WERI-Rb-1 (cell line): ENCODE data around the gene ATP2B3.
A peak's percentile ranks its signal among the peaks of the same experiment; 100 is the strongest.

Source experiments
- DNase-seq: peaks from one replicate; pipeline ENCODE4 v3.0.0-alpha.2; 2020
- H3K27ac ChIP-seq: fragments of 250-450 bp; sonication (Bioruptor Pico); 2 replicates; pipeline ENCODE4 v1.5.1; 2020; ENCODE audit warnings: mild to moderate bottlenecking, moderate library complexity
- H3K27me3 ChIP-seq: fragments of 250-450 bp; sonication (Bioruptor Pico); 2 replicates; pipeline ENCODE4 v1.5.1; 2021; ENCODE audit warnings: mild to moderate bottlenecking, low read depth, moderate library complexity; ENCODE audit not compliant: insufficient read depth, severe bottlenecking
- H3K36me3 ChIP-seq: fragments of 250-450 bp; sonication (Bioruptor Pico); 2 replicates; pipeline ENCODE4 v1.5.1; 2020; ENCODE audit warnings: mild to moderate bottlenecking, moderate library complexity
- H3K4me3 ChIP-seq: 2 replicates; pipeline ENCODE4 v1.5.1; 2011; ENCODE audit warnings: low read depth, mild to moderate bottlenecking, control low read depth, low read length
- H3K9me3 ChIP-seq: fragments of 250-450 bp; sonication (Bioruptor Pico); 2 replicates; pipeline ENCODE4 v1.5.1; 2021; ENCODE audit warnings: mild to moderate bottlenecking, moderate library complexity; ENCODE audit not compliant: severe bottlenecking
- TF ChIP-seq, protein P1 (sequence below): IDR thresholded peaks from 2 replicates; pipeline ENCODE4 v1.5.1; 2011; ENCODE audit warnings: low read depth, mild to moderate bottlenecking, control low read depth, inconsistent platforms, low read length

ATP2B3 gene

DNA sequence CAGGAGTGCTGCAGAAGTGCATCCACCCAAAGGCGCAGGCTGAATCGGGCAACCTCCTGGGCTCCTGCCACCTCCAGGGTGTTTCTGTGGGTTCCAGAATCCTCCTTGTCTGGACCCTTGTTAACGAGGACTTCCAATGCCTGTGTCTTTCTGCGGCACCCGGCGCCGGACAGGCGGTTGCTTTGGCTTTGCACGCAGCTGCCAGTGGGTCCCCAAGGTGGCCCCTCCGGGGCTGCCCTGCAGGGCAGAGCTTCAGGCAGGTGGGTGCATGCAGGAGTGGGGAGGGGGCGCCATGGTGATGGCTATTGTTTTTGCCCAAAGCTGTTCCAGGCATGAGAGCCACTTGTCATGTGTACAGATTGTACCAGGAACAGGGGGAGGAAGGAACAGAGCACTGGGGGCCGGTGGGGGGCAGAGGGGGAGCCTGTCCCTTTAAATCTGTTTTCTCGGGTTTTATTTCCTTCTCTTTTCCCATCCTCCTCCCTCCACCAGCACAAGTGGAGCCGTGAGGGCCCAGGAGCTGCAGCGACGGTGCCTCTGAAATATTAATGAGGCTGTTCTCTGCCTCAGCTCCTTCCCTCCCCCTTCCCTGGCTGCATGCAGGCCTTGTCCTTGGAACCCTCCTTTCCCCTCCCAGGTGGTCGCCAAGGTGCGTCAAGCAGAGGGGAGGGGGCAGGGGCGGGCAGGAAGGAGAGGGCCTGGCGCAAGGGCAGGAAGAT is 13.1 kb downstream of the ATP2B3 start:
- H3K27me3 ChIP-seq: peaks cover 18% of the 10 kb centered on the region
- DNase-seq: no peak
- no peaks in the 10 kb centered on the region for H3K9me3 ChIP-seq
- TF ChIP-seq, protein P1, sequence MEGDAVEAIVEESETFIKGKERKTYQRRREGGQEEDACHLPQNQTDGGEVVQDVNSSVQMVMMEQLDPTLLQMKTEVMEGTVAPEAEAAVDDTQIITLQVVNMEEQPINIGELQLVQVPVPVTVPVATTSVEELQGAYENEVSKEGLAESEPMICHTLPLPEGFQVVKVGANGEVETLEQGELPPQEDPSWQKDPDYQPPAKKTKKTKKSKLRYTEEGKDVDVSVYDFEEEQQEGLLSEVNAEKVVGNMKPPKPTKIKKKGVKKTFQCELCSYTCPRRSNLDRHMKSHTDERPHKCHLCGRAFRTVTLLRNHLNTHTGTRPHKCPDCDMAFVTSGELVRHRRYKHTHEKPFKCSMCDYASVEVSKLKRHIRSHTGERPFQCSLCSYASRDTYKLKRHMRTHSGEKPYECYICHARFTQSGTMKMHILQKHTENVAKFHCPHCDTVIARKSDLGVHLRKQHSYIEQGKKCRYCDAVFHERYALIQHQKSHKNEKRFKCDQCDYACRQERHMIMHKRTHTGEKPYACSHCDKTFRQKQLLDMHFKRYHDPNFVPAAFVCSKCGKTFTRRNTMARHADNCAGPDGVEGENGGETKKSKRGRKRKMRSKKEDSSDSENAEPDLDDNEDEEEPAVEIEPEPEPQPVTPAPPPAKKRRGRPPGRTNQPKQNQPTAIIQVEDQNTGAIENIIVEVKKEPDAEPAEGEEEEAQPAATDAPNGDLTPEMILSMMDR: no peak
- no peak overlapping the region for H3K27ac ChIP-seq
- H3K4me3 ChIP-seq: no peak overlapping the region
- H3K36me3 ChIP-seq: no peaks in the 10 kb centered on the region; the same call in 1 of the 2 replicates

GRCh38 chrX:153533091-153533490 is 15.6 kb downstream of the ATP2B3 start:
- TF ChIP-seq, protein P1: no peak
- peaks cover 10% of the 10 kb centered on the region for H3K36me3 ChIP-seq
- peaks cover 17% of the 10 kb centered on the region for H3K27me3 ChIP-seq
- peak overlapping the region; percentile 79 for H3K27ac ChIP-seq
- no peak overlapping the region for H3K4me3 ChIP-seq
- DNase-seq: peak; percentile 92
- no peaks in the 10 kb centered on the region for H3K9me3 ChIP-seq

DNA sequence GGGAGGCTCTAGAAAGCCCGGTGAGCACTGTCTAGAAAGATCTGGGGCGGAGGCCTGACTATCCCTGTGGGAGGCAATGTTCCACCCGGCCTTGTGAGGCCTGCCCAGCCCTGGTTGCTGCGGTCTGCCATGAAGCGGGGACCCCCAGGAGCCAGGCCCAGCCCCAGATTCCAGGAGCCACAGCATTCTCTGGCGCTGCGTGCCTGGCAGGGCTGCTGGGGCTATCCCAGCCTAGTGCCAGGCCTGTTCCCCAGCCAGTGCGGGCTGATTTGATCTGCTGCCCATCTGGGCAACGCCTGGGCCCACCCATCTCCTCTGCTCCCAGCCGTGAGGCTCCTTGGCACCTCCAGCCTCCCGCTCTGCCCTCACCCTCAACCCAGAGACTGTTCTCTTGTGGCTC is 19.6 kb downstream of the ATP2B3 start:
- peaks cover 35% of the 10 kb centered on the region for H3K27me3 ChIP-seq

DNA sequence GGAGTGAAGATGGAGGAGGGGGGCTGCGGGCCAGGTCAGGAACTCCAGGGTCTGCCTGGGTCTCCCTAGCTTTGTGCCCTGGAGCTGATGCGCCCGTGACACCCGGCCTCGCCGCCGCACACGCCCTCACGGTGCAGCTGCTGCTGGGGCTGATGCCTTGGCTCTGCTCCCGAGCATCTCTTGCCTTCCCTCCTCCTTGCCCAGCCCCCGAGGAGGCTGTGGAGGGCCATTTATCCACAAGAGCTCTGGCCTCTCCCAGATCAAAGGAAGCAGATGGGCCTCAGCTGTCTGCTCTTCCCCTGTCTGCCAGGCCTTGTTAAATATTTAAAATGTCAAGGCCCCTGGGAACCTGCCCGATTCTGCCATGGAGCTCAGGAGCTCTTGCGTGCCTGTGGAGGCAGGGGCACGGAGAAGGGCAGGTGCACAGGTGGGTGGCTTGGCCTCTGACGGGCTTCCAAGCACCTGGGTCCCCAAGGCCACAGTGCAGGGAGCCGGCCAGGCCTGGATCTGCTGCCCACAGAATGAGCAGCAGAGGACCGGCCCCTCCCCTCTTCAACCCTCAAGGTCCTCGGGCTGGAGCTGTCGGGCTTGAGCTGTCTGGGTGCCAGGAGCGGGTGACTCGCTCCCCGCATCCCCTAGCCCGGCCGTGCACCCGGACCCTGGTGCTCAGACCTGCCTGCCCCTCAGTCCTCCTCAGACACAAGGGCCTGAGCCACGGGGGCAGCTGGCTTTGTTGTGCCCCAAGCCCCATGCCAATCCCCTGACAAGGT is 20.3 kb downstream of the ATP2B3 start:
- Histone ChIP-seq H3K27ac (peak overlapping the region; percentile 23; the same call in 1 of the 2 replicates), H3K9me3 (no peaks in the 10 kb centered on the region), H3K4me3 (no peak overlapping the region), H3K36me3 (peaks cover 21% of the 10 kb centered on the region), H3K27me3 (peaks cover 30% of the 10 kb centered on the region)
- TF ChIP-seq, protein P1: no peak
- DNase-seq: peak; percentile 43

More for the DNA sequence above, 19.6 kb downstream of the ATP2B3 start:
- Histone ChIP-seq H3K4me3 (no peak overlapping the region), H3K9me3 (no peaks in the 10 kb centered on the region), H3K27ac (peak overlapping the region; percentile 23), H3K36me3 (peaks cover 14% of the 10 kb centered on the region)
- no peak for DNase-seq
- TF ChIP-seq, protein P1: no peak

DNA sequence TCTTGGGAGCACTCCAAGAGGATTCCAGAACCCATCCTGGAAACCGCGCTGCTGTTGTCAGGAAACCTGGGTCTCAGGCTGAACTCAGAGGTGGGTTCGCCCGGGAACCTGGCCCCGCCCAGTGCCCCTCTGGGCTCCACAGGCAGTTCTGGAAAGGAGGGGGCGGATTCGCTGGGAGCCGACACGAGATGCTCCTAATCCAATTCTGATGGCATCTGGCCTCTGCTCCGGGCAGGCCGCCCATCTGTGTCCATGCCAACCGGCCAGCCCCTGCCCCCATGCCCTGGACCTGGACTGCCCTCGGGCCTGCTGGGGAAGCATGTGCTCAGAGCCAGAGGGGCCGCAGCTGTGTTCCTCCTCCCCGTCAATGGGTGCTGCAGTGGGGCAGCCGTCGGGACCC is 21.0 kb downstream of the ATP2B3 start:
- H3K27me3 ChIP-seq: peaks cover 37% of the 10 kb centered on the region
- peak overlapping the region; percentile 76 for H3K27ac ChIP-seq
- no peak for DNase-seq

More for the DNA sequence above, 21.0 kb downstream of the ATP2B3 start:
- Histone ChIP-seq H3K4me3 (no peak overlapping the region), H3K36me3 (peaks cover 28% of the 10 kb centered on the region), H3K9me3 (no peaks in the 10 kb centered on the region)
- TF ChIP-seq, protein P1: no peak
